Activated B cell treated with CpG ODN at 0.5 μM for 24 hours (primary cell): ENCODE results near the gene MEX3A. TPM values are rescaled to one million over a fixed set of nuclear protein-coding genes. Genes with fewer than 3 reads are reported as not detected.

Source experiments
- ATAC-seq: fragments of 200-7000 bp; cut with Tn5 transposase; one replicate; pipeline ENCODE4 v1.10.0; 2021; ENCODE audit warnings: low read depth, mild to moderate bottlenecking, moderate library complexity
- CTCF ChIA-PET: fragments of 350-600 bp; sonication (Branson Sonifier 250); formaldehyde crosslinking; loops from one replicate; lab custom pipeline; 2021; ENCODE audit warnings: antibody characterized with exemption; lab: Charles Lee
- POLR2A ChIA-PET: fragments of 350-600 bp; sonication (Branson Sonifier 250); formaldehyde crosslinking; loops from one replicate; lab custom pipeline; 2021; ENCODE audit warnings: antibody characterized with exemption; lab: Charles Lee
- DNase-seq: peaks from one replicate; pipeline ENCODE4 v3.0.0; 2022
- H3K27ac Mint-ChIP-seq: one replicate; pipeline ENCODE4 v1.8.0; 2020; ENCODE audit warnings: mixed read lengths
- H3K27me3 Mint-ChIP-seq: one replicate; pipeline ENCODE4 v1.8.0; 2021; ENCODE audit warnings: mixed read lengths
- H3K36me3 Mint-ChIP-seq: one replicate; pipeline ENCODE4 v1.8.0; 2021; ENCODE audit warnings: low read depth, mixed read lengths
- H3K4me1 Mint-ChIP-seq: one replicate; pipeline ENCODE4 v1.8.0; 2021; ENCODE audit warnings: mixed read lengths
- H3K4me3 Mint-ChIP-seq: one replicate; pipeline ENCODE4 v1.8.0; 2020; ENCODE audit warnings: mild to moderate bottlenecking, mixed read lengths
- H3K9me3 Mint-ChIP-seq: one replicate; pipeline ENCODE4 v1.8.0; 2020; ENCODE audit warnings: mixed read lengths
- CTCF ChIP-seq: fragments of 200-600 bp; IDR thresholded peaks from one replicate; pipeline ENCODE4 v1.8.0; 2022; ENCODE audit warnings: antibody characterized with exemption, mild to moderate bottlenecking
- intact Hi-C: fragments of 100-400 bp; cut with micrococcal nuclease; formaldehyde crosslinking; loops from one replicate; pipeline ENCODE4 v1.15.1; 2024
- total RNA-seq: library from RNA; stranded (reverse); gene quantifications from 2 replicates; pipeline ENCODE4 v1.2.3, GENCODE V29; 2022

Gene MEX3A
- total RNA-seq, 1 donor from 2014 or later = 0.47 TPM

DNA sequence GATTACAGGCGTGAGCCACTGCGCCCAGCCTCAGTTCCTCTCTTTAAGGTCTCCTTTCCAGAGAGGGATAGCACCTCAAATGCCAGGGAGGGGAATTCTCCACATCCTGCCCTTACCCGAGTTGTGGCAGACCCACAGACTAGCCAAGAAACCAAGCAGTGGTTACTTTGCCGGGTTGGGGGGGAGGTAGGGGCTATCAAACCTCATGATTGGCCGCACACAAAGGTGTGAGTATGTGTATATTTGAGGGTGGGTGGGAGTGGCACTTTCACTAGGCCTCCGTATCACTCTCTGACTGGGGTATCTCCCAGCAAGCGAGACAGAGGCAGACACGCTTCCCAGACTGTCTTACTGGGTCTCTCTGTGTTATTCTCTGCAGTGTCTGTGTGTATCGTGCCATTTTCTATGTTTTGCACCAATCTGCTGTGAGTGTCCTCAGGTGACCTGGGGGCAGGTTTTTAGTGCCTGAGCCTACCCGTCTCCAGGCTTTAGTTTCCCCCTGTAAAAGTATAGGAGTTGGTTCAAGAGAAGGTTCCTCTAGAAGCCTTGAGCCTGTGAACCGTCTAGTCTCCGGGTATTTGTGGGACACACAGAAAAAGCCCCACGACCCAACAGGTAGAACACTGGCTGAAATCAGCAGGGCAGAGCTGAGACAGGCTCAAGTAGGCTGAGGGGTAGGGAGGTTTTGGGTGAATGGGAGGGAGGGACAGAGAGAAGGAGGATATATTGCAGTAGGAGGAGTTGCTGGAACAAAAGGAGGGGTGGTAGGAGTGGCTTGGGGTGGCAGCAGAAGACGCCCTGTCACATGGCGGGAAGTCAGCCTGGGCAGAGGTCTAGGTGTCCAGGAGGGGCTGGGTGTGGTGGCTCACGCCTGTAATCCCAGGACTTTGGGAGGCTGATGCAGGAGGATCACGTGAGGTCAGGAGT lies 42.6 kb upstream of the MEX3A start:
- CTCF ChIA-PET = interaction anchor here (0.6 to 12.0 kb wide), 3 partner anchors 28 to 37 kb away, joined by 3 to 422 read pairs (median 29); no protein-coding TSS in a partner anchor
- ATAC-seq (no peak), DNase-seq (no peak)
- H3K9me3 Mint-ChIP-seq = no peaks in the 10 kb centered on the region
- no peak for TF ChIP-seq CTCF
- intact Hi-C loops = no loop called here
- H3K27ac Mint-ChIP-seq = no peak overlapping the region
- H3K4me3 Mint-ChIP-seq = no peak overlapping the region
- H3K27me3 Mint-ChIP-seq = peaks cover 4% of the 10 kb centered on the region
- POLR2A ChIA-PET = interaction anchor here (1.5 to 7.2 kb wide), 4 partner anchors 10 to 28 kb away, joined by 3 to 154 read pairs (median 18); partner anchors contain the start of gene LMNA
- H3K36me3 Mint-ChIP-seq = no peaks in the 10 kb centered on the region
- H3K4me1 Mint-ChIP-seq = peaks cover 43% of the 10 kb centered on the region

- Mint-ChIP-seq H3K27me3 (peaks cover 4% of the 10 kb centered on the region), H3K27ac (no peak overlapping the region), H3K4me1 (peaks cover 46% of the 10 kb centered on the region), H3K36me3 (no peaks in the 10 kb centered on the region), H3K4me3 (no peak overlapping the region), H3K9me3 (no peaks in the 10 kb centered on the region)
- ATAC-seq (peak; percentile 10), DNase-seq (peak; percentile 41)
- no peak for TF ChIP-seq CTCF
- intact Hi-C loops = no loop called here
- CTCF ChIA-PET = interaction anchor here (1.1 to 2.9 kb wide), 2 partner anchors 24 to 27 kb away, joined by 4 to 29 read pairs; no protein-coding TSS in a partner anchor
- POLR2A ChIA-PET = interaction anchor here (1.1 to 4.2 kb wide), 3 partner anchors 14 to 27 kb away, joined by 3 to 27 read pairs (median 5); no protein-coding TSS in a partner anchor
These were observed 41.3 kb upstream of the MEX3A start for GRCh38 chr1:156123356-156124196.

GRCh38 chr1:156122519-156123355 lies 40.5 kb upstream of the MEX3A start:
- H3K9me3 Mint-ChIP-seq = no peaks in the 10 kb centered on the region
- no peak for TF ChIP-seq CTCF
- DNase-seq = no peak
- peaks cover 43% of the 10 kb centered on the region for H3K4me1 Mint-ChIP-seq
- no peak overlapping the region for H3K4me3 Mint-ChIP-seq
- POLR2A ChIA-PET = interaction anchor here (1.1 to 4.2 kb wide), 3 partner anchors 13 to 26 kb away, joined by 3 to 27 read pairs (median 5); no protein-coding TSS in a partner anchor
- peaks cover 6% of the 10 kb centered on the region for H3K27me3 Mint-ChIP-seq
- no peaks in the 10 kb centered on the region for H3K36me3 Mint-ChIP-seq
- ATAC-seq = no peak
- CTCF ChIA-PET = interaction anchor here (1.1 to 2.9 kb wide), 2 partner anchors 23 to 26 kb away, joined by 4 to 29 read pairs; no protein-coding TSS in a partner anchor
- no peak overlapping the region for H3K27ac Mint-ChIP-seq
- intact Hi-C loops = no loop called here

DNA sequence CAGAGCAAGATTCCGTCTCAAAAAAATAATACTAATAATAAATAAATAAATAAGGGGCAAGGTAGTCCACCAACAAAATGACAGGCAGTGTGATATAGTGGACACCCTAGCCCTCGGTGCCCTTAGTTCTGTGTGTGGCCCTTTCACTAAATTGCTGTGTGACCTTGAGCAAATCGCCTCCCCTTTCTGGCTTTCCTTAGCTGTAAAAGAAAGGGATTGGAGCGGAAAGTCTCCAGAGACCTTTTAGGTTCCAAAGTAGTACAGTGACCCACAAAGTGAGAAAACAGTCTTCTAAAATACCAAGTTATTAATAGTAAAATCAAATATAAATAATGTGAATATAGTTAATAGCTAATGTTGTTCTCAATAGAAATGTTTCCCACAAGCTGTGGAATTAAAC lies 39.8 kb upstream of the MEX3A start:
- intact Hi-C loops = no loop called here
- Mint-ChIP-seq H3K36me3 (no peaks in the 10 kb centered on the region), H3K9me3 (no peaks in the 10 kb centered on the region), H3K27ac (no peak overlapping the region), H3K27me3 (peaks cover 6% of the 10 kb centered on the region), H3K4me3 (no peak overlapping the region), H3K4me1 (peaks cover 37% of the 10 kb centered on the region)
- ChIA-PET POLR2A (interaction anchor here (0.6 to 4.2 kb wide), 3 partner anchors 12 to 182 kb away, joined by 3 to 27 read pairs (median 4); no protein-coding TSS in a partner anchor), CTCF (interaction anchor here (1.1 to 2.9 kb wide), 2 partner anchors 23 to 26 kb away, joined by 4 to 29 read pairs; no protein-coding TSS in a partner anchor)
- TF ChIP-seq CTCF = no peak
- ATAC-seq (no peak), DNase-seq (no peak)
